ENCODE results near the gene BMP3.

BMP3 gene

DNA sequence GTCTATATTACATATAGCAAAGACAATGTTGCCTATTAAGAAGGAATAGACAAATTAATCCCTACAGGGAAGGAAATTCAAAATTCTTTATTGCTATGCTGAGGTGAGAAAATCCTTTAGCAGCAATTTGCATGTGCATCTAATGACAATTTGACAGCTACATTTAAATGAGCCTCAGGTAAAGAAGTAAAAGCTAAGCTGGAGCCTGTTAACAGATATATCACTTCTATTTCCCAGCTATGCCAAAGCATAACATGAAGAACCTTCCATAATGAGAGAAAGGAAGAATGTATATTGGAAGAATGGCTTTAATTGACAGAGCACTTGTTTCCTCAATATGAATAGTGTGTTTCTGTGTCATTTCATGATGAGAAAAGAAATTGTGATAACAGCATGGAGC is 71.6 kb downstream of the BMP3 start:
- H3K27ac ChIP-seq = no peak overlapping the region
- H3K4me3 ChIP-seq = no peak overlapping the region
- TF ChIP-seq, protein P1, sequence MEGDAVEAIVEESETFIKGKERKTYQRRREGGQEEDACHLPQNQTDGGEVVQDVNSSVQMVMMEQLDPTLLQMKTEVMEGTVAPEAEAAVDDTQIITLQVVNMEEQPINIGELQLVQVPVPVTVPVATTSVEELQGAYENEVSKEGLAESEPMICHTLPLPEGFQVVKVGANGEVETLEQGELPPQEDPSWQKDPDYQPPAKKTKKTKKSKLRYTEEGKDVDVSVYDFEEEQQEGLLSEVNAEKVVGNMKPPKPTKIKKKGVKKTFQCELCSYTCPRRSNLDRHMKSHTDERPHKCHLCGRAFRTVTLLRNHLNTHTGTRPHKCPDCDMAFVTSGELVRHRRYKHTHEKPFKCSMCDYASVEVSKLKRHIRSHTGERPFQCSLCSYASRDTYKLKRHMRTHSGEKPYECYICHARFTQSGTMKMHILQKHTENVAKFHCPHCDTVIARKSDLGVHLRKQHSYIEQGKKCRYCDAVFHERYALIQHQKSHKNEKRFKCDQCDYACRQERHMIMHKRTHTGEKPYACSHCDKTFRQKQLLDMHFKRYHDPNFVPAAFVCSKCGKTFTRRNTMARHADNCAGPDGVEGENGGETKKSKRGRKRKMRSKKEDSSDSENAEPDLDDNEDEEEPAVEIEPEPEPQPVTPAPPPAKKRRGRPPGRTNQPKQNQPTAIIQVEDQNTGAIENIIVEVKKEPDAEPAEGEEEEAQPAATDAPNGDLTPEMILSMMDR (IDR thresholded peaks at IDR 0.05) = no peak
- no peak for DNase-seq (ENCODE audit: low spot score)

DNA sequence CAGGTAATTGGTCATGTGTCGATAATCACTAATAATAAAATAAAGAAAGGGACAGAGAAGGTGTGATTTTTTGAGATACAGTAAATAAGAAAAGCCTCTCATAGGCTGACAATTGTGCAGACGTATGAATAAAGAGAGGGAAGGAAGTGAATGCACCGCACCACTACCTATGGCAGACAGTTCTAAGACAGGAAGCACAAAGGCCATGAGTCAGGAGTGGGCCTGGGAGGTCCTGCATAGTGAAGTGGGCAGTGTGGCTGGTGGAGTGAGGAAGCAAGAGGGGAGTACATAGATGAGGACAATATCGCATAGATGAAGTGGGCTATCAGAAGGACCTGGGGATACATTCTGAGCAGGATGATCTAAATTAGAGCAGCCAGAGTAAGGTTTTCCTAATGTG is 75.6 kb downstream of the BMP3 start:
- Histone ChIP-seq H3K27ac (no peak overlapping the region), H3K4me3 (no peak overlapping the region)
- TF ChIP-seq, protein P1 (IDR thresholded peaks at IDR 0.05) = no peak
- no peak for DNase-seq (ENCODE audit: low spot score)

Data from coronary artery (tissue), 2 donors.